NCI-H2196 treated with DMSO at 0.1 percent for 48 hours (cell line): ENCODE data around the gene AK8.

Experiments used
- DNase-seq: peaks from one replicate; lab custom pipeline; 2025; ENCODE audit not compliant: unreplicated experiment; lab: John Stamatoyannopoulos, UW

The AK8 gene

GRCh38 chr9:132800038-132800648 lies 77.9 kb downstream of the AK8 start:
- DNase-seq, result peak; percentile 79

GRCh38 chr9:132798817-132799790 lies 79.0 kb downstream of the AK8 start:
- DNase-seq, result peak; percentile 22

- no peak for DNase-seq
These were observed 80.0 kb downstream of the AK8 start for GRCh38 chr9:132797861-132798659.

- no peak for DNase-seq
These were observed 82.4 kb downstream of the AK8 start for GRCh38 chr9:132795511-132796303.

GRCh38 chr9:132794730-132795380 lies 83.2 kb downstream of the AK8 start:
- peak; percentile 26 for DNase-seq

- DNase-seq, result no peak
These were observed 84.2 kb downstream of the AK8 start for GRCh38 chr9:132793606-132794580.

- DNase-seq, result no peak
These were observed 85.5 kb downstream of the AK8 start for GRCh38 chr9:132792547-132792946.

- no peak for DNase-seq
These were observed 86.3 kb downstream of the AK8 start for GRCh38 chr9:132791699-132792240.

- no peak for DNase-seq
These were observed 88.4 kb downstream of the AK8 start for GRCh38 chr9:132789719-132790118.

GRCh38 chr9:132788378-132788777 lies 89.7 kb downstream of the AK8 start:
- no peak for DNase-seq

- no peak for DNase-seq
These were observed 90.3 kb downstream of the AK8 start for GRCh38 chr9:132787748-132788159.

GRCh38 chr9:132784286-132784830 lies 93.7 kb downstream of the AK8 start:
- no peak for DNase-seq

GRCh38 chr9:132783006-132783405 lies 95.1 kb downstream of the AK8 start:
- DNase-seq, result no peak

- DNase-seq, result no peak
These were observed 96.0 kb downstream of the AK8 start for GRCh38 chr9:132782037-132782436.

GRCh38 chr9:132780230-132781007 lies 97.7 kb downstream of the AK8 start:
- no peak for DNase-seq

- DNase-seq, result no peak
These were observed 101.2 kb downstream of the AK8 start for GRCh38 chr9:132776891-132777290.

GRCh38 chr9:132776268-132776667 lies 101.8 kb downstream of the AK8 start:
- no peak for DNase-seq

- DNase-seq, result no peak
These were observed 102.4 kb downstream of the AK8 start for GRCh38 chr9:132775720-132776119.
